HCEC 1CT (cell line): ENCODE measurements around the gene USP30.

Source experiments
- DNase-seq: peaks from one replicate; pipeline ENCODE4 v3.0.0-alpha.2; 2017

The USP30 gene

DNA sequence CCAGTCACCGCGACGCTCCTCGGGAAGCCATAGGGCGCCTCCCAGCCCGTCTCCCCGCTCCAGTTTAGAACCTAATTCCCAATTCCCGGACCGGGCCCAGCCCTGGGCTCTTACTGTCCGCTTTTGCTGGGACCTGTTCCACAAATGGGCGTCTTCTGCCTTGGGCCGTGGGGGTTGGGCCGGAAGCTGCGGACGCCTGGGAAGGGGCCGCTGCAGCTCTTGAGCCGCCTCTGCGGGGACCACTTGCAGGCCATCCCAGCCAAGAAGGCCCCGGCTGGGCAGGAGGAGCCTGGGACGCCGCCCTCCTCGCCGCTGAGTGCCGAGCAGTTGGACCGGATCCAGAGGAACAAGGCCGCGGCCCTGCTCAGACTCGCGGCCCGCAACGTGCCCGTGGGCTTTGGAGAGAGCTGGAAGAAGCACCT lies 45.8 kb downstream of the USP30 start:
- DNase-seq = peak; percentile 43

DNA sequence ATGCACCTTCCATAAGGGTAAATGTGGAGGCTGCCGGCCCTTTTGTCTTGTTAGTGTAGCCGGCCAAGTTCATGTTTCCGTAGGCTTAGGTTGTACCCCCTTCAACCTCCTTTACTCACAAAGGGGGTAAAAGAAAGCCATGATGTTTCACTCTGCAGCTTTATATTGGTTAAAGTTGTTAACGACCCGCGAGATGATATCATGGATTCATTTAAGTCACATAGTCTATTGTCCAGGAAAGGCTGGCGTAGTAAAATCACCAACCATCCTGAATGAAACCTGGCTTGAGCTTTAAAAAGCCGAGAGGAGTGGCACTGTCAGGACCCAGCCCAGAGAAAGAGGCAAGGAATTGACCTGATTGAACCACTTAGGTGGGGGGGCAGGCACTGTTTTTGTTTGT lies 46.3 kb downstream of the USP30 start:
- no peak for DNase-seq

DNA sequence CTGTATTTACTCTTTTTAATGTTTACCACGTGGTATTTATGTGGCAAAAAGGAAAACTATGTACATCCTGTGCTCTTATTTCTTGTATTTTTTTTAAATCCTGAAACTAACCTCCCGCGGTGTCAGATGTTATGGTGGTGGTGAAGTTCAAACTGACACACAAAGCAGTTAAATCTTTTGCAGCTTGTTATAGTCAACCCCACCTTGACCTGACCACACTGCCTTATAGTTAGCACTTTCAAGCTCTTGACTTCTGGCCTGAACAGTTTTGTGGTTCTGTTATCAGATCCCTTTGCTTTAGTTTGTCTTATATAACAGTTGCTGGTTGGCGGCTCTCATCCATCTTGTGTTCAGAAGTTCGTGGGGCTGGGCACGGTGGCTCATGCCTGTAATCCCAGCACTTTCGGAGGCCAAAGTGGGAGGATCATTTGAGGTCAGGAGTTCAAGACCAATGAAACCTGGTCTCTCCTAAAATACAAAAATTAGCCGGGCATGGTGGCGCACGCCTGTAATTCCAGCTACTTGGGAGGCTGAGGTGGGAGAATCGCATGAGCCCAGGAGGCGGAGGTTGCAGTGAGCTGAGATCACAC lies 47.1 kb downstream of the USP30 start:
- no peak for DNase-seq

DNA sequence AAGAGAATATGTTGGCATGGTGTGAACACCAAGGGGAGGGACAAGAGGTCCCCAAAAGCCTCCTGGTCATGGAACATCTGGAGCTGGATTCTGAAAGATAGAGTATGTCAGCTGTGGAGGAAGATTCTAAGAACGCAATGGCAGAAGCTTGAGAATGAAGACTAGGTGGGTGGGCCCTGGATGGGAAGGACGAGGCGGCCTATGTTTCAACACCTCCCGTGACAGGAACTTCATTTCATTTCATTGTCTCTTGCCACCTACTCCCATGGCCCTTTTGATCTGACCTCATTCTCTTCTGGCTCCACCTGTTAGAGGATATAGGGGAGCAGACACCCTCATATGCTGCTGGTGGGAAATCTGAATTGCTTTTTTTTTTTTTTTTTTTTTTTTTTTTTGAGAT lies 48.4 kb downstream of the USP30 start:
- no peak for DNase-seq

DNA sequence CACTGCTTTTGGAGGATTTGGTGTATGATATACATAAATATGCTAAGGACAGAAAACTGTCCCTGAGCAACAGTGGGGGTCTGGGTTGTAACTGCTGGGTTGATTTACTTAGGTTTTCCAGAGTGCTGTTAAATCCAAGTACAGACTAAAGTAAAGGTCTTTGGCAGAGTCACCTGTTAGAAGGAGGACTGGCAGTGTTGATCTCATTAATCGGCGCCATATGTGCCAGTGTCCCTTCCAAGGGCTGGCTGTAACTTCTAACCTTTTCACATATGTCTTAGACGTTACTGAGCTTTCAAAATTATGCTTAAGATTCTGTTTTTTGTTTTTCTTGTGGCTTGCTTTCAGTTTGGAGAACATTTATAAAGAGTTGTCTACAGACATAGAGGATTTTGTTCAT lies 50.1 kb downstream of the USP30 start:
- no peak for DNase-seq

DNA sequence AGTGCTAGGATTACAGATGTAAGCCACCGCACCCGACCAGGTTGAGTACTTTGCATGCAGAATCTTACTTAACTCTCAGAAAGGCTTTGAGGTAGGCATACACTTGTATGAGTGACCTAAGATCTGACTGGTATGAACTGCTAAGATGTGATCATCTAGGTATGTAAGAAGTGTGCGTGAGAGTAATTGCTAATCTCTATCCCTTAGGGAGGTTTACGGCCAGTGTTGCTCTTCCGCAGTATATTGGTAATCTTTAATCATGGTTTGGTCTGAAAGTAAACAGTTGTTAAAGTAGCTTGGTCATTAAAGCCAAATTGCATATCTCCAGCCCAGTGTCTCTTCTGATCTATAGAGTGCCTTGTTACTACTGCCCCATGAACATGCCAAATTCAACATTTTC lies 52.8 kb downstream of the USP30 start:
- no peak for DNase-seq

DNA sequence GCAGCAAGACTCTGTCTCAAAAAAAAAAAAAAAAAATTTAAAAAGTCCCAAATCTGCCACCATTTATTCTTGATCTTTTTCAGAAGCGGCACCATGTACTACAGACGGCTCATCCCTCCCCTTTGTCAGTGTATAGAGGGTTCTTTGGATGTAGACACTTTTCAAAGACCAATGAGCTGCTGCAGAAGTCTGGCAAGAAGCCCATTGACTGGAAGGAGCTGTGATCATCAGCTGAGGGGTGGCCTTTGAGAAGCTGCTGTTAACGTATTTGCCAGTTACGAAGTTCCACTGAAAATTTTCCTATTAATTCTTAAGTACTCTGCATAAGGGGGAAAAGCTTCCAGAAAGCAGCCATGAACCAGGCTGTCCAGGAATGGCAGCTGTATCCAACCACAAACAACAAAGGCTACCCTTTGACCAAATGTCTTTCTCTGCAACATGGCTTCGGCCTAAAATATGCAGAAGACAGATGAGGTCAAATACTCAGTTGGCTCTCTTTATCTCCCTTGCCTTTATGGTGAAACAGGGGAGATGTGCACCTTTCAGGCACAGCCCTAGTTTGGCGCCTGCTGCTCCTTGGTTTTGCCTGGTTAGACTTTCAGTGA lies 57.5 kb downstream of the USP30 start:
- DNase-seq = no peak

DNA sequence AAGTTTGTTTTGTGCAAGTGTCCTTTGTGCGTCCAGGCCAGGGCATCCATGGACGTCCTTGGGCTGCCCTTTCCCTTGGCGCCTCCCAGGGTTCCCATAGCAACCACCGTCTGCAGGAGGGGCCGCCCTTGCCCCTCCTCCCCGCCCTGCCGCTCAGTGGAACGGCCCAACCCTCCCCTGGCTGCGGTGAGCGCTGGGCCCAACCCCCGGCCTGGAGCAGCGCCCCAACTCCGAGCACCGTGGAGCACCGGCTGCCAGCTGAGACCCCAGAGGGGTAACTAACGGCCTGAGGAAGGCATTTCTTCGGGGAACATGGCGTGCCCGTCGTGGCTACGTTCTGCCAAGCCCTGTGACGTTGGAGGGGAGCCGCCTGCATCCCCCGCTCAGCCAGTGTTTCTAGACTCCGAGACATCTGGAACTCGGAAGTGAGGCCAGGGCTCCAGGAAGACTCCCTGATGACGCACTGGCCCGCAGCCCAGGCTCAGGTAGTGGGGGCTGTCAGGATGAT lies 58.7 kb downstream of the USP30 start:
- peak; percentile 83 for DNase-seq

DNA sequence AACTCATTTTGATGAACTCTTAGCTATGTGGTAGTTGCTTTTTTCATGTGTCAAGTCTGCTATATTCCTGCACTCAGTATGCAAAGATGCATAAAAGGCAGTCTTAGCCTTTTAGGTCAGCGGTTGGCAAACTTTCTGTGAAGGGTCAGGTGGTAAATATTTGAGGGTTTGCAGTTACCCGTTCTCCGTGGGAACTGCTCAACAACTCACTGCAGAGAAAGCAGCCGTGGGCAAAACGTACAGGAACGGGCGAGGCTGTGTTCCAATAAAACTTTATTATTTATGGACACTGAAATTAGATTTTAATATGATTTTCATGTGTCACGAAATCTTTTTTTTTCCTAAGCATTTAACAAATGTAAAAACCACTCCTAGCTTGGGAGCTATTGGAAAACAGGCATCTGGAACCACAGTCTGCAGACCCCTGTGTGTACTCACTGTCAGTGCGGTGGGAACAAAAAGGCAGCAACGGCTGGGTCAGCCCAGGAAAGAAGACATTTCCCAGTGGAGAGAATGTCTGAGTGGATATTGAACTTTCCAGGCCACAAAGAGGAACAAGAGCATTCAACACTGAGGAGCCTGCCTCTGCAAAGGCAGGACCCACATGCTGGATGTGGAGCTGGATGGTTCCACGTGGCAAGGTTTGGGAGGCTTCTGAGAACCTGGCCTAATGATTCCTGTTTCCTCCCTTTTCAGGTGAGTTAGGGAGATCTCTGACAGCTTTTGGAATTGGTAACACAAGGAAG lies 60.5 kb downstream of the USP30 start:
- DNase-seq = no peak

DNA sequence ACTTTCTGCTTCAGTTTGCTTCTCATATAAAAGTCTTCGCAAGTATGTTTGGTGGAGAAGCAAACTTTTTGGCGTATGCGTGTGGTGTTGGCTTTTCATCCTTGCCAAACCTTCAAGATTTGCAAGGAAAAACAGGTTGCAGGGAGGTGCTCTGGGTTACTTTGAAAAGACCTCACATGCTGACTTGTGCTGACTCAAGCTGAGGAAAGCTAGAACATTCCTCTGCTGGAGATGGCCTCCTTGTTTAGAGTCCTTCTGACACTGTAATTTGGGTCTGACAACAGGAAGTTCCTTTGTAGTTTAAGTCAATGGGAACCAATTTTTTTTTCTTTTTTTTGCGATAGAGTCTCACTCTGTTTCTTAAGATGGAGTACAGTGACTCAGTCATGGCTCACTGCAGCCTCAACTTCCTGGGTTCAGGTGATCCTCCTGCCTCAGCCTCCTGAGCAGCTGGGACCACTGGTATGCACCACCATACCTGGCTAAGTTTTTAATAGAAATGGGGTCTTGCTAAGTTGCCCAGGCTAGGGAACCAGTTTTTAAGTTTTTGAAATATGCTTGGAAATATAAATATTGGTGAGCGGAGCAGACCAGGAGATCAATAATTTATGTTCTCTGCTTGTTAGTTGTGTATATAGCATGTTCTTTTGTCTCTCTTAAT lies 61.4 kb downstream of the USP30 start:
- DNase-seq = no peak

DNA sequence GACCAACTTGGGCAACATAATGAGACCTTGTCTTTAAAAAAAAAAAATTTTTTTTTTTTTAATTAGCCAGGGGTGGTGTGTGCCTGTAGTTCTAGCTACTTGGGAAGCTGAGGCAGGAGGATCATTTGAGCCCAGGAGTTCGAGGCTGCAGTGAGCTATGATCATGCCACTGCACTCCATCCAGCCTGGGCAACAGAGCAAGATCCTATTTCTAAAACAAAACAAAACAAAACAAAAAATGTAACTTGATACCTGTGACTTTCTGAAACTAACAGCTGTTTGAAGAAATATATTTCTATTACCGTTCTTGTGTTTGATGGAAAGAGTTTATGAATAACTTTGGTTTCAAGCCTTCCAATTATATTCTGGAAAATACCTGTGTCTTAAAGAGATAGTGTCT lies 62.3 kb downstream of the USP30 start:
- no peak for DNase-seq

DNA sequence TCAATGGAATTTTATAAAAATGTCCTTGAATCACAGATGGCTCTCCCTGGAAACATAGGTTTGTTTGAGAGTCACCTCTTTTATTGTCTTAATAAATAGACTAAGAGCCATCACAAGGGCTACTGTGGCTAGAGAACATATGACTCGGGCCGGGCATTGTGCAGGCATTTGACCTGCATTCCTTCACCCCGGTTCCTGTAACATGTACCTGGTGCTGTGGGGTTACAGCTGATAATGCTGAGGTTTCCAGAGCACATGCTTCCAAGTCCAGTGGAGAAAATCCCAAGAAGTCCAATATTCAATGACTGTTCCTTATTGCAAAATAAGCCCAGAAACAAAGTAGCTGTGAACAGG lies 63.0 kb downstream of the USP30 start:
- DNase-seq = no peak

DNA sequence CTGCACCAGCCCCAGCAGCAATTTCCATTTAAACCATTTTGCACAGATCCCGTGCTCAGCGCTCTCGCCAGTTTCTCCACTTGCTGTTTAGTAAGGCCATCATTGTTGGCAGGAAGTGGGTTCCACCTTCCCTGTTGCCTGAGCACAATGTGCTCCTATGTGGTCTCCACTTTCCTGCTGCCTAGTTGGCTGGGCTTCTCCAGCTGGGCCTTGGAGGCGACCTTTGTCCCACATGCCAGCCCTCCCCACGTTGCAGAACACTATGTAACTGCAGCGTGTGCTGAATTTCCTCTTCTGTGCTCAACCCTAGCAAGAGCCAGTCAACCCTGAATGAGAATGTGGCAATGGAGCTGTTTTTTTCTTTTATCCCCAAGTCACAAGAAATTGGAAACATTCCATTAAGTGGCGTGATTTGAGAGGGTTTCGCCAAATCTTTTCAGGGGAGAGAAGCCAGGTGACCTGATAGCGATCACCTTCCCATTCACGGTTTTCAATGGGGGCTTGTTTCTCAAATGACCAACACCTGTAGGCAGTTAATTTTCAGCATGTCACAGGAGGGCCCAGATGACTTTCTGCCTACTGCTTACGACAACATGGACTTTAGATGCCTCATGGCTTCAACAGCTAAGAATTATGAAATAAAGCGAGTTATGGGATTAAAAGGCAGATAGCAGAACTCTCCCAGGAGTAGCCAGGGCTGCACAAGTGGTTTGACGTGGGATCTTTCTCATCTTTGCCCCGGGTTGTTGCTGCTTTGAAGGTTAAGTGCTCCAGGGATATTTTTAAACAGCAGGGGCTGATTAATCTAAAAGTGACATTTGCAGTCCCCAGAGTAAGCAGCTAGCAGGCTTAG lies 63.6 kb downstream of the USP30 start, which contains the start of gene ACACB:
TSS of gene ACACB (plus strand) at position 830 of the 853 bp plus-strand sequence. CDS start 22,819 bp downstream, outside the sequence.
- no peak for DNase-seq

DNA sequence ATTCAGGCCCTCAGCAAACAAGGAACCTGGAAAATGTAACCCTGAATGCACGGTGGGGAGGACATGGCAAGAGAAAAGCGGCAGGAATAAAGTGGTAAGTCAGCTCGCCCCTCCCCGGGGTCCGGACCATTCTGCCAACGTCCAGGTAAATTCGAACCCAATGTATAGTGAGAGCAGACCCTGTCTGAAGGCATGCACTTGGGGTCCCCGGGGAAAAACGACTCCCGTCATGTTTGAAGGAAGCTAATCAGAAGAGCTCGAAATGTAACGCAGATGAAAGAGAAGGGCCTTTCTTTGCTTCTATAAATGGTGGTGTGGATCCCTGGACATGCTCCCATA lies 64.2 kb downstream of the USP30 start:
- no peak for DNase-seq

DNA sequence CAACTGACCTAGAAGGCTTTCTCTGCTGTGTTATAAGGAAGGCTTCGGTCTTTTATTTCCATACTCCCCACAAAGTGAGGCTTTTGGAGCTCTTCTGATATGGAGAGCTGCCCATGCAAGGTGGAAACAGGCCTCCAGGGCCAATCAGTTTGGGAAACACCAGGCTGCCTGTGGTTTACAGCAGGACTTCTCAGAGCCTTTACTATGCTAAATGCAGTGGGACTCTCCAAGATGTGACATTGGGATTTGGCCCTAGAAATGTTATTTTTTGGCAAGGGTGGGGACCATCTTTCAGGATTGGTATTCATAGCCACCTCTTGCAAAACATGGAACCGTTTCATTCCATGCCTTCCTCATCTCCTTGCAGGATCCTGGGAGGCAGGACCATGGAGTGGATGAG lies 67.7 kb downstream of the USP30 start:
- DNase-seq = no peak

DNA sequence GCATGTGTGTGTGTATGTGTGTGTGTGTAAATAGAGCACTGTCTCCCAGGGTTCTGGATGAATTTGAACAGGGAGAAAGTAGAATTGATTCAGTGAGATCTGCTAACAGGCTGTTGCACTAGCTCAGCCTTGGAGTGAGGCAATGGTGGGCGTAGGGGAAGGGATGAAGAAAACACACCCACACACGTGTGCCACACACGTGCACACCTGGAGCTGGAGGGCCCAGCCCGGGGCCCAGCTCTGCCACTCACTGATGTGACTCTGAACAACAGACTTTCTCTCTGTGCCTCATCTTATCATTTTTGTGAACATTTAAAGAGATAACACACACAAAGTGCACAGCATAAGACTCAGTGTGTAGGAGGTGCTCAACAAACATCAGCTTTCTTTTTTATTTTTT lies 68.2 kb downstream of the USP30 start:
- no peak for DNase-seq

DNA sequence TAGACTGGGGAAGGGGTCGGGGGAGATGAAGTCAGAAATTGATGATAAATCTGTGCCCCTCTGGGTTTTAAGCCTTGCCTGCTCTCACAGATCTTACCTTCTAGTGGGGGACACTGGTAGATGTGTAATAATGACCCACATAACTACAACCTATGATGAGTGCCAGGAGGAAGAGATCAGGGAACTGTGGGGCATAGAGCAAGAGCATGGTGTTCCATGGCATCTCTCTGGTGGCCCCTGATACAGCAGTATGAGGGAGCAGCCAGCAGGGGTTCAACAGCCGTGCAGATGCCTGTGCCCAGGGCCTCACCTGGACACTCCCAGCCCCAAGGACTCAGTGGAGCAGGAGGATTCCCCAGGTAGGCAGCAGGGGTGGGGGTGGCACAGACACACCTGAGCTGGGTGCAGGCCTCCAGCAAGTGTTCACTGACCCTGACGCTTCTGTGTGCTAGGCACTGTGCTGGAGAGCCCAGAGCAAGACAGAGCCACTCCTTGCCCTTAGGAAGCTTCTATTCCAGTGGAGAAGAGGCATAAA lies 69.0 kb downstream of the USP30 start:
- DNase-seq = no peak

DNA sequence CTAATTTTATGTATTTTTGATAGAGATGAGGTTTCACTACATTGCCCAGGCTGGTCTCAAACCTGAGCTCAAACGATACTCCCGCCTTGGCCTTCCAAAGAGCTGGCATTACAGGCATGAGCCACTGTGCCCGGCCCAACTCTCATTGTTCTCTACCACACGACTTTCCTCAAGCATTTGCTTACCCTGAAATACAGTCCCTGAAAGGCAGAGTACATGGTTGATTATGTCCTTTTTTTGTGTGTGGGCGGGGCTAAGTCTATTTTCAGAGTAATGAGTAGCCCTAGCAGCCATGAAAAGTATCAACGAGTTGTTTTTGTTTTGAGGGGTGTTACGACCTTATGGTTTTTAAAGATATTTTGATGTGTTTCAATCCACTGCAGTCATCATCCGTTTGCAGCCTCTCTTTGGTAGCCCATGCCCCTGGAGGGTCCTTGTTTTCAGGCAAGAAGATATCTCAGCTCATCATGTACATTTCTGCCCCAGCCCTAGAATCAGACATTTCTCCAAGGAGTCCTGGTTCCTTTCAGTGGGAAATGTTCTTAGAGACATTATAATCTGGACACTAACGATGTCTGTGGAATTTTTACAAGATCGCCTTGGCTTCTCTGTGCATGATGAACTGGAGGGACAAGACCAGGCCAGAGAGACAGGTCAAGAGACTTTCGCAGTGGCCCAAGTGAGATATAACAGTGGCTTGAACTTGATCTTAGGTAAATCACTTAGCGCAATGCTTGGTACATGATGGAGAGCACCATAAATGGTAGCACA lies 72.7 kb downstream of the USP30 start:
- no peak for DNase-seq

DNA sequence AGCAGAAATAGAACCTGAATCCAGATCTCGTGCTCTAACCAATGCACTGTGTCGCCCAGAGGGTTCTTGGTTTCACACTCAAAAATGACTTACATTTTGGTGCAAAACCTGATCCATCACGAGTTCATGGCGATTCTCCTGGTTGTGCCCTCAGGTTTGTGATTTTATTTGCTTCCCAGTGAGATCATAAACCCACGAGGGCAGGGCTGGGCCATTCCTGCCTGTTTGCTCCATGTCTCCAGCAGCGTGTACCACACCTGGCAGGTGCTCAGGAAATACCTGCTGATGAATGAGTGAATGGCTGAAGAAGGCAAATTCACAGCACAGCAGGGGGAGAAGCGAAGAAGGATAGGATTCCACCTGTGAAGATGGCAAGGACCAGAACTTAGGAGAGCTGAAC lies 73.4 kb downstream of the USP30 start:
- DNase-seq = no peak

DNA sequence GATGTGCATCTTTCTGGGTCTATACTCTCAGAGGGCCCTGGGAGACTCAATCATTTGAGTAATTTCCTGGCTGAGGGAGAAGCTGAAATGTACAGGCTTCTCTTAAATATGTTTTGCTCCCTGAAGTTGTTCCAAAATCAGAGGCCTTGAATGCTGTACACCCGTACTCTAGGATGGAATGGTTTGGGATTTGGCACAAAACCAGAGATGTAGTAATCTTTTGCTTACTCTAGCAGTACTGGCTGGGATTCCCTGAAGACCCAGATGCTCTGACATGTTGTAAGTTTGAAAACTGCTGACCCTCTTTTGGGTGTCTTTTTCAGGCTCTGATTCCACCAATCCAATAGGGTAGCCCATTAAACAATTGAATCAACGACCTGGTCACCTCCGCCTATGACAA lies 74.4 kb downstream of the USP30 start:
- no peak for DNase-seq

DNA sequence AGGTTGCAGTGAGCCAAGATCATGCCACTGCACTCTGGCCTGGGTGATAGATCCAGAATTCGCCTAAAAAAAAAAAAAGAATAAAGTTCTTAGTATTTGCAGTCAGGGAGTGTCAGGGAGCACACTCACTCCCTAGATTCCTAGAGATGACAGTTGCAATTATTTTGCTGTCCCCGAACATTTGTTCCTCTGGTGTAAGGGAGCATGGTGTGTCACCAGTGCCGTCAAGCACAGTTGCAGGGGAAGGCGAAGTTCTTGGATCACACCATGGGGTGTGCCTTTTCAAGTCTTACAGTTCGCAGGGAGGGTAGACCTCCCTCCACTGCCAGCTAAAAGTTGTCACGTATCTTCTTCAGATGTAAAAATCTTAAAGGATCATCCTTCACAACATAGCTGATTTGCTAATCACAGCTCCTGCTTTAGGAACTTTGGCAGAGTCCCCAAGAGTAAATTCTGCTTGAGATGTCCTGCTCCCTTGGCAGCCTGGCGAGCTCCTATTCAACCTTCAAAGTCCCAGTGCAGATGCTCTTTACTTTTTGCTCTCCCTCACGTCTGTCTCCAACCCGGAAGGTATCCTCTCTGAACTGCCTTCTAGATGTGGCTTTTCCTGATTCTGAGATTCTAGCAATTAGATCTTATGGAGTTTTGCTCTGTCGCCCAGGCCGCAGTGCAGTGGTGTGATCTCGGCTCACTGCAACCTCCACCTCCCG lies 75.3 kb downstream of the USP30 start:
- no peak for DNase-seq
